Measurements from ENCODE around the gene SYT1.

DNA sequence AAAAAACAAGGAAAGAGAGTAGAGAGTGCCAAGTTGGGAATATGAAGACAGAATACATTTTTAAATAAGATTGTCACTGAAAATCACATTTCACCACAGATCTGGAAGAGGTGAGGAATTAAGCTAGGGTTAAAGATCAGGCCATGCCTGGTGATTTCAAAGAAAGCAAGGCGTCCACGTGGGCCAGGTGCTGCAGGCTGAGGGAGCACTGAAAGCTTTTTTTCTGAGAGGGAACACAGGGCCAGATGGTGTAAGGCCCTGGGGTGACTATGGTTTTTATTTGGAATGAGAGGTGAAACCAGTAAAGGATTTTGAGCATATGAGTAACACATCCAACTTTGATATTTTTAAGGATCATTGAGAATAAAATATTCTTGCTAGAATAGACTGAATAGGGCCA, 20.9 kb downstream of the SYT1 start:
- TF ChIP-seq, protein P1, sequence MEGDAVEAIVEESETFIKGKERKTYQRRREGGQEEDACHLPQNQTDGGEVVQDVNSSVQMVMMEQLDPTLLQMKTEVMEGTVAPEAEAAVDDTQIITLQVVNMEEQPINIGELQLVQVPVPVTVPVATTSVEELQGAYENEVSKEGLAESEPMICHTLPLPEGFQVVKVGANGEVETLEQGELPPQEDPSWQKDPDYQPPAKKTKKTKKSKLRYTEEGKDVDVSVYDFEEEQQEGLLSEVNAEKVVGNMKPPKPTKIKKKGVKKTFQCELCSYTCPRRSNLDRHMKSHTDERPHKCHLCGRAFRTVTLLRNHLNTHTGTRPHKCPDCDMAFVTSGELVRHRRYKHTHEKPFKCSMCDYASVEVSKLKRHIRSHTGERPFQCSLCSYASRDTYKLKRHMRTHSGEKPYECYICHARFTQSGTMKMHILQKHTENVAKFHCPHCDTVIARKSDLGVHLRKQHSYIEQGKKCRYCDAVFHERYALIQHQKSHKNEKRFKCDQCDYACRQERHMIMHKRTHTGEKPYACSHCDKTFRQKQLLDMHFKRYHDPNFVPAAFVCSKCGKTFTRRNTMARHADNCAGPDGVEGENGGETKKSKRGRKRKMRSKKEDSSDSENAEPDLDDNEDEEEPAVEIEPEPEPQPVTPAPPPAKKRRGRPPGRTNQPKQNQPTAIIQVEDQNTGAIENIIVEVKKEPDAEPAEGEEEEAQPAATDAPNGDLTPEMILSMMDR (IDR thresholded peaks at IDR 0.05): no peak
- TF ChIP-seq POLR2AphosphoS5 (IDR thresholded peaks at IDR 0.05) (no peak), POLR2A (IDR thresholded peaks at IDR 0.05) (no peak)

Data from prostate gland (tissue), 2 donors.